Measurements from ENCODE around the gene RTF1. TPM values are rescaled to one million over a fixed set of nuclear protein-coding genes. Genes with fewer than 3 reads are reported as not detected.

Gene RTF1
- polyA plus RNA-seq, 3 donors: 11.2 to 19.1 (median 15.0) TPM

- no peaks in the 10 kb centered on the region for H4K20me1 ChIP-seq (ENCODE audit: insufficient read depth, low read length)
- no peaks in the 10 kb centered on the region for H3K27me3 ChIP-seq (ENCODE audit: control insufficient read depth in 2 of 2, insufficient read depth in 2 of 2, low read length in 2 of 2)
- H3K27ac Mint-ChIP-seq: no peak overlapping the region
- no peak overlapping the region for H3K4me3 ChIP-seq (replicated peaks in 1 of 3; ENCODE audit: low read depth in 2 of 3, low read length in 3 of 3)
- no peak overlapping the region for H3K4me3 Mint-ChIP-seq
- H3K4me1 ChIP-seq (ENCODE audit: control insufficient read depth in 1 of 2, insufficient read depth in 2 of 2, low read length in 2 of 2): peaks cover 0 to 12% of the 10 kb centered on the region in 2 donors
- H2AFZ ChIP-seq (ENCODE audit: insufficient read depth, low read depth, low read length, poor library complexity, severe bottlenecking): no peak overlapping the region
- DNase-seq: no peak
- peaks cover 0 to 3% (median 1%) of the 10 kb centered on the region in 3 donors for H3K27me3 Mint-ChIP-seq (ENCODE audit: low read depth in 3 of 3)
- no peak for TF ChIP-seq CTCF (IDR thresholded peaks at IDR 0.05)
- 95% methylated on average over 7 of the region's 12 CpGs for WGBS (ENCODE audit: insufficient coverage)
- H3K79me2 ChIP-seq (ENCODE audit: insufficient read depth, low read length): no peaks in the 10 kb centered on the region
- no peak overlapping the region for H3K27ac ChIP-seq (ENCODE audit: low read depth in 1 of 2, low read length in 2 of 2)
- H3K9ac ChIP-seq (ENCODE audit: insufficient read depth, low read length, poor library complexity, severe bottlenecking): no peak overlapping the region
- H3K9me3 ChIP-seq (replicated peaks in 1 of 2; ENCODE audit: control insufficient read depth in 1 of 2, insufficient read depth in 1 of 2, low read length in 2 of 2): no peaks in the 10 kb centered on the region
- intact Hi-C loops (cut with micrococcal nuclease): no loop called here
- H3K4me1 Mint-ChIP-seq: peaks cover 5% of the 10 kb centered on the region
- H3K4me2 ChIP-seq (replicated peaks; ENCODE audit: extremely low read depth, low read length, poor library complexity, severe bottlenecking): no peak overlapping the region
- peaks cover 71 to 81% of the 10 kb centered on the region in 2 donors for H3K36me3 Mint-ChIP-seq
- peaks cover 0 to 3% (median 1%) of the 10 kb centered on the region in 7 donors for H3K9me3 Mint-ChIP-seq
- peaks cover 67 to 80% of the 10 kb centered on the region in 2 donors for H3K36me3 ChIP-seq (replicated peaks in 1 of 2; ENCODE audit: control insufficient read depth in 1 of 2, insufficient read depth in 2 of 2, low read length in 2 of 2)
Measured at GRCh38 chr15:41480396-41481140, 63.7 kb downstream of the RTF1 start.

- no peaks in the 10 kb centered on the region for H3K9me3 ChIP-seq (replicated peaks in 1 of 2; ENCODE audit: control insufficient read depth in 1 of 2, insufficient read depth in 1 of 2, low read length in 2 of 2)
- no peak overlapping the region for H3K27ac ChIP-seq (ENCODE audit: low read depth in 1 of 2, low read length in 2 of 2)
- H3K4me1 ChIP-seq (ENCODE audit: control insufficient read depth in 1 of 2, insufficient read depth in 2 of 2, low read length in 2 of 2): peaks cover 0 to 6% of the 10 kb centered on the region in 2 donors
- H3K4me1 Mint-ChIP-seq: peaks cover under 1% of the 10 kb centered on the region
- H3K27me3 ChIP-seq (ENCODE audit: control insufficient read depth in 2 of 2, insufficient read depth in 2 of 2, low read length in 2 of 2): no peaks in the 10 kb centered on the region
- H3K9ac ChIP-seq (ENCODE audit: insufficient read depth, low read length, poor library complexity, severe bottlenecking): no peak overlapping the region
- no CpG with 5 or more reads among the region's 9 CpGs for WGBS (ENCODE audit: insufficient coverage)
- no peaks in the 10 kb centered on the region for H3K79me2 ChIP-seq (ENCODE audit: insufficient read depth, low read length)
- peaks cover 54 to 64% of the 10 kb centered on the region in 2 donors for H3K36me3 Mint-ChIP-seq
- no peak overlapping the region for H2AFZ ChIP-seq (ENCODE audit: insufficient read depth, low read depth, low read length, poor library complexity, severe bottlenecking)
- DNase-seq: no peak
- peaks cover 3 to 4% (median 4%) of the 10 kb centered on the region in 3 donors for H3K27me3 Mint-ChIP-seq (ENCODE audit: low read depth in 3 of 3)
- intact Hi-C loops (cut with micrococcal nuclease): no loop called here
- no peak overlapping the region for H3K4me2 ChIP-seq (replicated peaks; ENCODE audit: extremely low read depth, low read length, poor library complexity, severe bottlenecking)
- no peaks in the 10 kb centered on the region for H4K20me1 ChIP-seq (ENCODE audit: insufficient read depth, low read length)
- H3K9me3 Mint-ChIP-seq: peaks cover 0 to 3% (median 1%) of the 10 kb centered on the region in 7 donors
- H3K27ac Mint-ChIP-seq: no peak overlapping the region
- H3K4me3 ChIP-seq (replicated peaks in 1 of 3; ENCODE audit: low read depth in 2 of 3, low read length in 3 of 3): no peak overlapping the region
- no peak overlapping the region for H3K4me3 Mint-ChIP-seq
- no peak for TF ChIP-seq CTCF (IDR thresholded peaks at IDR 0.05)
- H3K36me3 ChIP-seq (replicated peaks in 1 of 2; ENCODE audit: control insufficient read depth in 1 of 2, insufficient read depth in 2 of 2, low read length in 2 of 2): peaks cover 50 to 63% of the 10 kb centered on the region in 2 donors
Measured at GRCh38 chr15:41482110-41482877, 65.4 kb downstream of the RTF1 start.

All from CD14-positive monocyte (primary cell).